Breast epithelium (tissue), 3 donors: ENCODE measurements around the gene PDE4D.

Source experiments
- CTCF ChIP-seq, 3 donors: fragments of 450-650 bp; IDR thresholded peaks; one replicate each; pipeline ENCODE4 v1.5.1; 2016 to 2017; ENCODE audit warnings: antibody characterized with exemption in 3 of 3, mild to moderate bottlenecking in 3 of 3, moderate library complexity in 3 of 3
- POLR2A ChIP-seq: fragments of 450-650 bp; IDR thresholded peaks from one replicate; pipeline ENCODE4 v1.6.1; 2016; ENCODE audit warnings: antibody characterized with exemption, mild to moderate bottlenecking, moderate library complexity
- POLR2AphosphoS5 ChIP-seq, 3 donors: sonication (generic); formaldehyde crosslinking; IDR thresholded peaks; one replicate each; pipeline ENCODE4 v1.6.1; 2017; ENCODE audit warnings: antibody characterized with exemption in 3 of 3

GRCh38 chr5:59532979-59533729, 360.4 kb downstream of the PDE4D start:
- TF ChIP-seq CTCF (IDR thresholded peaks at IDR 0.05) (no peak), POLR2A (no peak), POLR2AphosphoS5 (IDR thresholded peaks at IDR 0.05) (no peak)
